ENCODE results near the gene ISCA2.

Gene ISCA2

GRCh38 chr14:74528886-74529285 is 35.3 kb downstream of the ISCA2 start:
- H3K27ac ChIP-seq, result no peak overlapping the region
- H3K27me3 ChIP-seq, result no peaks in the 10 kb centered on the region
- TF ChIP-seq, protein P1, sequence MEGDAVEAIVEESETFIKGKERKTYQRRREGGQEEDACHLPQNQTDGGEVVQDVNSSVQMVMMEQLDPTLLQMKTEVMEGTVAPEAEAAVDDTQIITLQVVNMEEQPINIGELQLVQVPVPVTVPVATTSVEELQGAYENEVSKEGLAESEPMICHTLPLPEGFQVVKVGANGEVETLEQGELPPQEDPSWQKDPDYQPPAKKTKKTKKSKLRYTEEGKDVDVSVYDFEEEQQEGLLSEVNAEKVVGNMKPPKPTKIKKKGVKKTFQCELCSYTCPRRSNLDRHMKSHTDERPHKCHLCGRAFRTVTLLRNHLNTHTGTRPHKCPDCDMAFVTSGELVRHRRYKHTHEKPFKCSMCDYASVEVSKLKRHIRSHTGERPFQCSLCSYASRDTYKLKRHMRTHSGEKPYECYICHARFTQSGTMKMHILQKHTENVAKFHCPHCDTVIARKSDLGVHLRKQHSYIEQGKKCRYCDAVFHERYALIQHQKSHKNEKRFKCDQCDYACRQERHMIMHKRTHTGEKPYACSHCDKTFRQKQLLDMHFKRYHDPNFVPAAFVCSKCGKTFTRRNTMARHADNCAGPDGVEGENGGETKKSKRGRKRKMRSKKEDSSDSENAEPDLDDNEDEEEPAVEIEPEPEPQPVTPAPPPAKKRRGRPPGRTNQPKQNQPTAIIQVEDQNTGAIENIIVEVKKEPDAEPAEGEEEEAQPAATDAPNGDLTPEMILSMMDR (IDR thresholded peaks at IDR 0.05), result no peak
- H3K4me1 ChIP-seq (ENCODE audit: control insufficient read depth in 1 of 2, insufficient read depth in 1 of 2, low read depth in 1 of 2, low read length in 1 of 2), result no peaks in the 10 kb centered on the region
- H3K4me3 ChIP-seq (ENCODE audit: low read depth in 1 of 2, low read length in 1 of 2), result no peak overlapping the region
- H3K9me3 ChIP-seq, result no peaks in the 10 kb centered on the region
- H3K36me3 ChIP-seq, result no peaks in the 10 kb centered on the region

DNA sequence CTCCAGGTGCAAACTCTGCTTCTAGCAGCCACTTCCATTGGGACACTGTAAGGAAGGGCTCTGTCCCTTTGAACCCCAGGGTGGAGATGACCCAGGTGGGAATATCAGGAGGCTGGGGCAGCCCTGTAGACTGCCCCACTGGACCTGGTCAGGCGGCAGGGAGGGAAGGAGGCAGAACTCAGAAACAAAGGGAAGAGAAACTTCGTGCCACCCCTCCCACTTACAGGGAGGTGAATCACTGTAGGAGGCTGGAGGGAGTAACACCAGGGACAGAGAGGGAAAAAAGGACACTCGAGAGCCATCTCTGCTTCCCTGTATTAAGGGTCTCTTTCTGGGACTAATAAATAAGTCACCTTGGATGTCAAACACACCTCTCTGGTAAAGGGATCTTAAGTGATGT is 37.4 kb downstream of the ISCA2 start:
- Histone ChIP-seq H3K4me3 (ENCODE audit: low read depth in 1 of 2, low read length in 1 of 2) (no peak overlapping the region), H3K9me3 (no peaks in the 10 kb centered on the region), H3K27me3 (no peaks in the 10 kb centered on the region), H3K36me3 (no peaks in the 10 kb centered on the region), H3K27ac (no peak overlapping the region), H3K4me1 (ENCODE audit: control insufficient read depth in 1 of 2, insufficient read depth in 1 of 2, low read depth in 1 of 2, low read length in 1 of 2) (no peaks in the 10 kb centered on the region)
- TF ChIP-seq, protein P1 (IDR thresholded peaks at IDR 0.05), result no peak

GRCh38 chr14:74531467-74531866 is 37.9 kb downstream of the ISCA2 start:
- Histone ChIP-seq H3K36me3 (no peaks in the 10 kb centered on the region), H3K4me1 (ENCODE audit: control insufficient read depth in 1 of 2, insufficient read depth in 1 of 2, low read depth in 1 of 2, low read length in 1 of 2) (no peaks in the 10 kb centered on the region)
- TF ChIP-seq, protein P1 (IDR thresholded peaks at IDR 0.05), result no peak

GRCh38 chr14:74532246-74532645 is 38.7 kb downstream of the ISCA2 start:
- no peaks in the 10 kb centered on the region for H3K36me3 ChIP-seq
- H3K4me1 ChIP-seq (ENCODE audit: control insufficient read depth in 1 of 2, insufficient read depth in 1 of 2, low read depth in 1 of 2, low read length in 1 of 2), result no peaks in the 10 kb centered on the region
- no peak overlapping the region for H3K4me3 ChIP-seq (ENCODE audit: low read depth in 1 of 2, low read length in 1 of 2)
- no peaks in the 10 kb centered on the region for H3K27me3 ChIP-seq
- no peak overlapping the region for H3K27ac ChIP-seq
- H3K9me3 ChIP-seq, result no peaks in the 10 kb centered on the region
- TF ChIP-seq, protein P1 (IDR thresholded peaks at IDR 0.05), result no peak

More at GRCh38 chr14:74531467-74531866, 37.9 kb downstream of the ISCA2 start:
- Histone ChIP-seq H3K27ac (no peak overlapping the region), H3K4me3 (ENCODE audit: low read depth in 1 of 2, low read length in 1 of 2) (no peak overlapping the region), H3K9me3 (no peaks in the 10 kb centered on the region), H3K27me3 (no peaks in the 10 kb centered on the region)

GRCh38 chr14:74533576-74533975 is 40.0 kb downstream of the ISCA2 start:
- Histone ChIP-seq H3K4me3 (ENCODE audit: low read depth in 1 of 2, low read length in 1 of 2) (no peak overlapping the region), H3K27me3 (no peaks in the 10 kb centered on the region), H3K9me3 (no peaks in the 10 kb centered on the region), H3K27ac (no peak overlapping the region), H3K4me1 (ENCODE audit: control insufficient read depth in 1 of 2, insufficient read depth in 1 of 2, low read depth in 1 of 2, low read length in 1 of 2) (no peaks in the 10 kb centered on the region), H3K36me3 (no peaks in the 10 kb centered on the region)
- TF ChIP-seq, protein P1 (IDR thresholded peaks at IDR 0.05), result no peak

All from neutrophil (primary cell).